Peyer's patch (tissue), 4 donors: ENCODE results near the gene CYP3A7. TPM values are rescaled to one million over a fixed set of nuclear protein-coding genes. Genes with fewer than 3 reads are reported as not detected.
A peak's percentile ranks its signal among the peaks of the same experiment; 100 is the strongest.

ENCODE experiments used
- DNase-seq, 3 donors: peaks; one replicate each; pipeline ENCODE4 v3.0.0-alpha.2; 2017 to 2019
- H3K27ac ChIP-seq, 4 donors: fragments of 200-600 bp; sonication (generic); one replicate each; pipeline ENCODE4 v1.5.1; 2016 to 2019
- H3K27me3 ChIP-seq, 2 donors: fragments of 200-600 bp; sonication (generic); one replicate each; pipeline ENCODE4 v1.5.1; 2019
- H3K36me3 ChIP-seq, 3 donors: fragments of 200-600 bp; sonication (generic); one replicate each; pipeline ENCODE4 v1.5.1; 2016 to 2019
- H3K4me1 ChIP-seq, 4 donors: fragments of 200-600 bp; sonication (generic); one replicate each; pipeline ENCODE4 v1.5.1; 2016 to 2019
- H3K4me3 ChIP-seq, 4 donors: fragments of 200-600 bp; sonication (generic); 1 replicate in 3 of 4; 2 replicates in 1 of 4; pipeline ENCODE4 v1.5.1; 2016 to 2019; ENCODE audit warnings: mild to moderate bottlenecking in 1 of 4
- H3K9me3 ChIP-seq, 4 donors: fragments of 200-600 bp; sonication (generic); one replicate each; pipeline ENCODE4 v1.5.1; 2016 to 2019; ENCODE audit warnings: mild to moderate bottlenecking in 1 of 4
- POLR2A ChIP-seq, 2 donors: fragments of 450-650 bp; IDR thresholded peaks; one replicate each; pipeline ENCODE4 v1.5.1; 2017; ENCODE audit warnings: antibody characterized with exemption in 2 of 2, mild to moderate bottlenecking in 2 of 2, moderate library complexity in 2 of 2
- total RNA-seq, 4 donors: library from RNA; depleted of rRNA; stranded (reverse); fragments of >200 nt; gene quantifications; one replicate each; pipeline ENCODE4 v1.1.0, GENCODE V29; 2016
- TF ChIP-seq, protein P1 (sequence below), 6 experiments: fragments of 450-650 bp in 4 of 6; fragments of 200-600 bp in 2 of 6; sonication (generic) in 1 of 6; IDR thresholded peaks; one replicate each; pipeline ENCODE4 v1.5.1; 2017 to 2019; ENCODE audit warnings: antibody characterized with exemption in 6 of 6, mild to moderate bottlenecking in 3 of 6, moderate library complexity in 1 of 6

CYP3A7 gene
- total RNA-seq, 4 donors from 2014 or later: 0.76 to 5.3 TPM; not detected in 2

DNA sequence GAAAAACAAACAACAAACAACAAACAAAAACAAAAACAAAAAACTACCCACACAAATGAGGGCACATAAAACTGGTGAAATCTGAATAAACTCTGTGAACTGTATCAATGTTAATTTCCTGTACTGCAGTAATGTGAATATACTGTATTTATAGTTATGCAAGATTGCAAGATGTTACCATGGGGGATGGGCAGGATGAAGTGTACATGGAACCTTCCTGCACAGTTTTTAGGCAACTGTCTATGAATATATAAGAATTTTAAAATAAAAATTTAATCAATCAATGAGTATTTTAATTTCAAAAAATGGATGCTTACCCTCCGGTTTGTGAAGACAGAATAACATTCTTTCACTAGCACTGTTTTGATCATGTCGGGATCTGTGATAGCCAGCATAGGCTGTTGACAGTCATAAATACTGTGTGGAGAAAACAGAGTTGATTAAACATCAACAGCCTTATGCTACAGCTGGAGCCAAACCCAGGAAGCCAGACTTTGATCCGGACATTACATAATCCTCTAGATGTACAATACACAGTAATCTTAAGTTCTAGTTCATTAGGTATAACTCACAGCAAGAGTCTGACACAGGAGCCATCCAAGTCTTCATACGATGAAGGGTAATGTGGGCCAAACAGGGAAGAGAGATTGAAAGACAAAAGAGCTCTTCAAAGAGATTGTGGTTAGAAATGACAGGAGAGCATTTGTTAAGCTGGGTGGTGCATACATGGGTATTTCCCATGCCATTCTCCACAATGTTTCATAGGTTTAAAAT lies 14.8 kb downstream of the CYP3A7 start:
- Histone ChIP-seq H3K36me3 (no peaks in the 10 kb centered on the region), H3K4me3 (peak overlapping the region in 2 of 4 donors; percentile 1 to 3), H3K27ac (peak overlapping the region in 2 of 4 donors; percentile 32 to 85), H3K9me3 (no peaks in the 10 kb centered on the region), H3K27me3 (no peaks in the 10 kb centered on the region), H3K4me1 (peaks cover 0 to 7% (median 0%) of the 10 kb centered on the region in 4 donors)
- peak in 1 of 3 donors; percentile 76 for DNase-seq
- TF ChIP-seq, protein P1, sequence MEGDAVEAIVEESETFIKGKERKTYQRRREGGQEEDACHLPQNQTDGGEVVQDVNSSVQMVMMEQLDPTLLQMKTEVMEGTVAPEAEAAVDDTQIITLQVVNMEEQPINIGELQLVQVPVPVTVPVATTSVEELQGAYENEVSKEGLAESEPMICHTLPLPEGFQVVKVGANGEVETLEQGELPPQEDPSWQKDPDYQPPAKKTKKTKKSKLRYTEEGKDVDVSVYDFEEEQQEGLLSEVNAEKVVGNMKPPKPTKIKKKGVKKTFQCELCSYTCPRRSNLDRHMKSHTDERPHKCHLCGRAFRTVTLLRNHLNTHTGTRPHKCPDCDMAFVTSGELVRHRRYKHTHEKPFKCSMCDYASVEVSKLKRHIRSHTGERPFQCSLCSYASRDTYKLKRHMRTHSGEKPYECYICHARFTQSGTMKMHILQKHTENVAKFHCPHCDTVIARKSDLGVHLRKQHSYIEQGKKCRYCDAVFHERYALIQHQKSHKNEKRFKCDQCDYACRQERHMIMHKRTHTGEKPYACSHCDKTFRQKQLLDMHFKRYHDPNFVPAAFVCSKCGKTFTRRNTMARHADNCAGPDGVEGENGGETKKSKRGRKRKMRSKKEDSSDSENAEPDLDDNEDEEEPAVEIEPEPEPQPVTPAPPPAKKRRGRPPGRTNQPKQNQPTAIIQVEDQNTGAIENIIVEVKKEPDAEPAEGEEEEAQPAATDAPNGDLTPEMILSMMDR (IDR thresholded peaks at IDR 0.05): no peak
- TF ChIP-seq POLR2A (IDR thresholded peaks at IDR 0.05): peak in 1 of 2 donors; percentile 75

DNA sequence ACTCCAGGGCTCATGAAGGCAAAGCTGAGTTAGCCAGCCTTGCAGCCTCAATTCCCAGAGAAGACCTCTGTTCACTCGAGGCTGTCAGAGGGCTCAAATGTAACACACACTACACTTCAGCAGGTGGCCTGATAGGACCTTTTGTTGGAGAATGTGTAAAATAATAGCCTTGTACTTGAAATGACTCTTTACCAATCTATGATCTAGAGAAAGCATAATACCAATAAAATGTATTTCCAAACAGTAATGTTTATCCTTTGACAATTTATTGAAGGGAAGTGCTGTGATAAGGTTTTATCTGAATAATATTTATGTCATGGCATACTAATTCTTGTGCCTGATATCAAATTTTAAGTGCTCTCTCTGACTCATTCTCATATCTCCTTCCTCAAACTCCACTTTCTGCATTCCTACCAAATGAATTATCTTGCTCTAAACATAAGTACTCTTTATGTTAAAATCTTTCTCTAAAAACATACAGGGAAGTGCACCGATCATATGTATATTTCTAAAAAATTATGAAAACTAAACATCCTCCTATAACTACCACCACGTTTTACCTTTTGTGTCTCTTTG lies 20.9 kb downstream of the CYP3A7 start:
- Histone ChIP-seq H3K9me3 (no peaks in the 10 kb centered on the region), H3K4me1 (no peaks in the 10 kb centered on the region), H3K36me3 (no peaks in the 10 kb centered on the region), H3K4me3 (no peak overlapping the region), H3K27ac (no peak overlapping the region), H3K27me3 (no peaks in the 10 kb centered on the region)
- TF ChIP-seq, protein P1 (IDR thresholded peaks at IDR 0.05): peak in 1 of 6 experiments; percentile 11
- no peak for TF ChIP-seq POLR2A (IDR thresholded peaks at IDR 0.05)
- no peak for DNase-seq

DNA sequence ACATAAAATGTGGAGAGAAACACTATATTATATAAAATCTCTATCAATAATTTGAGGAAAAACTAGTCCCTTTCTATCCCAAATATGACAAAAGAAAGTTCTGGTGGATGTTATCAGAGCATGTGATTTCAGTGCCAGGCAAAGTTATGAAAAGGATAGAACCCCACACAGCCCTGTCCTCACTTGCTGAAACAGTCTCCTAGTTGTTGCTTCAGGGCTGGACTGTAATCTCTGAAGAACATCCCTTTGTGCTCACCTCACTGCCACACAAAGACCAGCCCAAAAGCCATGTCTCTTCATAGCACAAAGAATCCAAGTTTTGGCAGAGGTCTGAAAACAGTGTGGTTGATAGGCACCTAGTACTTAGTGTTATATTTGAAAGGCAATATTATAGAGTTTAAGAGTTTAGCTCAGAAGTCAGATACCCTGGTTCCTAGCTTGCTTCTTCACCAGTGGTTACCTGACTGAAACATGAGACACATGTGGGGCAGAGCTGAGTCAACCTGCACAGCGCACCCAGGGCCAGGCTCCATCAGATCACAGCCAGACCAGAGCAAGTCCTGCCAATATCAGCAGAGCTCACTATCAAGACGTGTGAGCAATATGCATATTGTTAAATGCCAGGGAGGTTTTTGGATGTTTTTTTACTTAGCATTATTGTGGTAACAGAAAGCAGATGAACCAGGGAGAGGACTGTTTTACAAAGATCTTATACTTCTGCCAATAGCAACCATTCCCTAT lies 25.0 kb downstream of the CYP3A7 start:
- no peaks in the 10 kb centered on the region for H3K36me3 ChIP-seq
- H3K9me3 ChIP-seq: peaks cover 0 to 8% (median 0%) of the 10 kb centered on the region in 4 donors
- no peak overlapping the region for H3K4me3 ChIP-seq
- DNase-seq: no peak
- no peaks in the 10 kb centered on the region for H3K4me1 ChIP-seq
- no peaks in the 10 kb centered on the region for H3K27me3 ChIP-seq
- H3K27ac ChIP-seq: no peak overlapping the region
- TF ChIP-seq POLR2A (IDR thresholded peaks at IDR 0.05): no peak
- TF ChIP-seq, protein P1 (IDR thresholded peaks at IDR 0.05): no peak

DNA sequence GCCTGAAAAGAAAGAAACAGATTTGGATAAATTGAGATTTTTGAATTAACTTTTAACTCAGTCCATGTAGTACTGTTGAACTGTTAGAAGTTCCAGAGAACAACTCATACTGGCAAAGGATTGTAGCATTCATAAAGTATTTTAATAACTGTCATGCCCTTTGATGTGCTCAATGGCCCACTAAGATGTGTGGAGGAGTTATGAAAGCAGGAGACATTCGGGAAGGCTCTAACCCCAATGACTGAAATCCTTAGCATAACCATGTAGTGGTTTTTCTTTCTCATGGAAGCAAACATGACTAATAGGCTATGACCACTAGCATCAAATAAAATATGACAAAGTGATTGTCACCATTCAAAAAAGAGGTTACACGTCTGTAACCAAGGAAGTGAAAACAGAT lies 25.7 kb downstream of the CYP3A7 start:
- TF ChIP-seq POLR2A (IDR thresholded peaks at IDR 0.05): no peak
- TF ChIP-seq, protein P1 (IDR thresholded peaks at IDR 0.05): no peak
- no peak overlapping the region for H3K4me3 ChIP-seq
- no peaks in the 10 kb centered on the region for H3K27me3 ChIP-seq
- no peaks in the 10 kb centered on the region for H3K4me1 ChIP-seq
- no peaks in the 10 kb centered on the region for H3K36me3 ChIP-seq
- no peak overlapping the region for H3K27ac ChIP-seq
- H3K9me3 ChIP-seq: peaks cover 0 to 8% (median 0%) of the 10 kb centered on the region in 4 donors
- DNase-seq: no peak

DNA sequence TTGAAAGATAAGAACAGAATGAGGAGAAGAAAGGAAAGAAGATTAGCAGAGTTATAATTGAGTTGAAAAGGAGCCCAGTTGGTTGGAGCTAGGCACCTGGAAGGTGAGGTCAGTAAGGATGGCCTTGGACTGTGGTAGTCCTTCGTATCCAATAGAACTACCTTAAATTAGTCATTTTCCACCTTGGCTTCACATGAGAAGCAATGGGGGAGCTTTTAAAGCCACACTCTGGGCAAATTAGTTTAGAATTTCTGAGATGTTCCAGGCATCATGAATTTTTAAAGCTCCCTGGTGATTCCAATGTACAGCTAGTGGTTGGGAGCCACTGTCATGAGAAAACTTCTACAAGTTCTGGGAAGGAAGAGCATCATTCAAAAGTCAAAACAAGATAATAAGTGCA lies 27.9 kb downstream of the CYP3A7 start:
- no peak overlapping the region for H3K27ac ChIP-seq
- no peak overlapping the region for H3K4me3 ChIP-seq
- H3K27me3 ChIP-seq: no peaks in the 10 kb centered on the region
- H3K4me1 ChIP-seq: no peaks in the 10 kb centered on the region
- no peaks in the 10 kb centered on the region for H3K36me3 ChIP-seq
- no peak for DNase-seq
- no peak for TF ChIP-seq POLR2A (IDR thresholded peaks at IDR 0.05)
- TF ChIP-seq, protein P1 (IDR thresholded peaks at IDR 0.05): no peak
- H3K9me3 ChIP-seq: peaks cover 0 to 8% (median 0%) of the 10 kb centered on the region in 4 donors
